WERI-Rb-1 (cell line): ENCODE data around the gene STX1B.

Source experiments
- DNase-seq: peaks from one replicate; pipeline ENCODE4 v3.0.0-alpha.2; 2020
- H3K27ac ChIP-seq: fragments of 250-450 bp; sonication (Bioruptor Pico); 2 replicates; pipeline ENCODE4 v1.5.1; 2020; ENCODE audit warnings: mild to moderate bottlenecking, moderate library complexity
- H3K27me3 ChIP-seq: fragments of 250-450 bp; sonication (Bioruptor Pico); 2 replicates; pipeline ENCODE4 v1.5.1; 2021; ENCODE audit warnings: mild to moderate bottlenecking, low read depth, moderate library complexity; ENCODE audit not compliant: insufficient read depth, severe bottlenecking
- H3K36me3 ChIP-seq: fragments of 250-450 bp; sonication (Bioruptor Pico); 2 replicates; pipeline ENCODE4 v1.5.1; 2020; ENCODE audit warnings: mild to moderate bottlenecking, moderate library complexity
- H3K4me3 ChIP-seq: 2 replicates; pipeline ENCODE4 v1.5.1; 2011; ENCODE audit warnings: low read depth, mild to moderate bottlenecking, control low read depth, low read length
- H3K9me3 ChIP-seq: fragments of 250-450 bp; sonication (Bioruptor Pico); 2 replicates; pipeline ENCODE4 v1.5.1; 2021; ENCODE audit warnings: mild to moderate bottlenecking, moderate library complexity; ENCODE audit not compliant: severe bottlenecking
- TF ChIP-seq, protein P1 (sequence below): IDR thresholded peaks from 2 replicates; pipeline ENCODE4 v1.5.1; 2011; ENCODE audit warnings: low read depth, mild to moderate bottlenecking, control low read depth, inconsistent platforms, low read length

STX1B gene

DNA sequence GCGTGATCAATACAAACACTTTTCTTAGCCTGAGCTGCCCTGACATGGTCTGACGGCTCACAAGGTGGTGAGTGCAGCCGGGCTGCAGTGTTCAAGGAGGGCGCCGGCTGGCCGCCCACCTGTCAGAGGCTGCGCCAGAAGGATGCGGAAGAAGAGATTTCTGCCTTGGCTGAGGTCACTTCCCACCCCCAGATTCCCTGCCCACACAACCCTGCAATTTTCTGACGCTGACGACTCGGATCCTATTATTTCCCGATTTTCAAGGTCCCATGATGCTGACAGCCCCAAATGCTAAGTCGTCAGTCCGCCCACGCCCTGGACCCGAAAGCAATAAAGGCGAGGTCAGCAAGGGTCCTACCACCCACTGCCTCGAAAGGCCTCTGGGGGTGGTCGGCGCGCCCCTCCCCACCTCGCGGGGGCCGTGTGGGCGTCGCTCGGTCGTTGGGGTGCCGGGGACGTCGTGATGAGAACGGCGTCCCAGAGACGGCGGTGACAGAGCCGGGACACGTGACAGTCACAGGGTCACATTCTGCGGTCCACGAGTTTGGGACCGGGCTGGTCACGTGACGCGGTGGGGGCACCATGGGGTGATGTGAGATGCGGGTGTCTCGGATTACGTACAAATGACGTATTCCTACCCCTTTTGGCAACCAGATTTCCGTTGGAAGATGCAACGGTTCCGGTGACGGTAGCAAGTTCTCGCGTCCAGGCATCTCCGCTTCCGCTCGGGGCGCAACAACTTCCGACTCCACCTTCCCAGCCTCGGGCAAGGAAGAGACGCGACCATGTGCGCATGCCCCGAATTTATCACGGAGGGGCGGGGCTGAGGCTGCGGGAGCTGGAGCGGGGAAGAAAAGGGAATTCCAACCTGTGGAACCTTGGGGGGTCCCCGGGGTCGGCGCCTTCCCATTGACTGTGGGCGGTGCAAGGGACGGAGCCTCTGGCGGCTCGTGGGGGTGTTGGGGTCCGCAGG, 22.6 kb upstream of the STX1B start, which contains the start of gene STX4:
Gene STX4 (plus strand): TSS at position 823 of the 973 bp plus-strand sequence. CDS start 248 bp downstream, outside the sequence.
- Histone ChIP-seq H3K36me3 (no peaks in the 10 kb centered on the region), H3K27me3 (no peaks in the 10 kb centered on the region), H3K4me3 (peak within 1 kb of the TSS; percentile 81), H3K27ac (peak within 1 kb of the TSS; percentile 71), H3K9me3 (no peaks in the 10 kb centered on the region)
- TF ChIP-seq, protein P1, sequence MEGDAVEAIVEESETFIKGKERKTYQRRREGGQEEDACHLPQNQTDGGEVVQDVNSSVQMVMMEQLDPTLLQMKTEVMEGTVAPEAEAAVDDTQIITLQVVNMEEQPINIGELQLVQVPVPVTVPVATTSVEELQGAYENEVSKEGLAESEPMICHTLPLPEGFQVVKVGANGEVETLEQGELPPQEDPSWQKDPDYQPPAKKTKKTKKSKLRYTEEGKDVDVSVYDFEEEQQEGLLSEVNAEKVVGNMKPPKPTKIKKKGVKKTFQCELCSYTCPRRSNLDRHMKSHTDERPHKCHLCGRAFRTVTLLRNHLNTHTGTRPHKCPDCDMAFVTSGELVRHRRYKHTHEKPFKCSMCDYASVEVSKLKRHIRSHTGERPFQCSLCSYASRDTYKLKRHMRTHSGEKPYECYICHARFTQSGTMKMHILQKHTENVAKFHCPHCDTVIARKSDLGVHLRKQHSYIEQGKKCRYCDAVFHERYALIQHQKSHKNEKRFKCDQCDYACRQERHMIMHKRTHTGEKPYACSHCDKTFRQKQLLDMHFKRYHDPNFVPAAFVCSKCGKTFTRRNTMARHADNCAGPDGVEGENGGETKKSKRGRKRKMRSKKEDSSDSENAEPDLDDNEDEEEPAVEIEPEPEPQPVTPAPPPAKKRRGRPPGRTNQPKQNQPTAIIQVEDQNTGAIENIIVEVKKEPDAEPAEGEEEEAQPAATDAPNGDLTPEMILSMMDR: no peak
- DNase-seq: peak; percentile 96

DNA sequence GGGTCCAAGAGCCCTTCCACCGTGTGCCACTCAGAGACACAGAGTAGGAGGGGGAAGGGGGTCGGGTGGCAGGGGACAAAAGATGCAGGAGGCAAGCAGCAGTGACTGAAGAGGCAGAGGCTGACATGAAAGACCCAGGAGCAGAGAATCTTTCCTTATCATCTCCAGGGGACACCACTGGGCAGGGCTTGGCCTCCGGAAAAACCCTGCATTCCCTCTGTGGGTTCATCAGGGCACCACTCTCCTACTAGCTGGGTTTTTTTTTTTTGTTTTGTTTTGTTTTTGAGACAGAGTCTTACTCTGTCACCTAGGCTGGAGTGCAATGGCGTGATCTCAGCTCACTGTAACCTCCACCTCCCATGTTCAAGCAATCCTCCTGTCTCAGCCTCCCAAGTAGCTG, 20.8 kb upstream of the STX1B start:
- H3K27me3 ChIP-seq: no peaks in the 10 kb centered on the region
- TF ChIP-seq, protein P1: no peak
- H3K9me3 ChIP-seq: no peaks in the 10 kb centered on the region
- H3K27ac ChIP-seq: no peak overlapping the region
- no peak for DNase-seq
- H3K4me3 ChIP-seq: no peak overlapping the region
- no peaks in the 10 kb centered on the region for H3K36me3 ChIP-seq

DNA sequence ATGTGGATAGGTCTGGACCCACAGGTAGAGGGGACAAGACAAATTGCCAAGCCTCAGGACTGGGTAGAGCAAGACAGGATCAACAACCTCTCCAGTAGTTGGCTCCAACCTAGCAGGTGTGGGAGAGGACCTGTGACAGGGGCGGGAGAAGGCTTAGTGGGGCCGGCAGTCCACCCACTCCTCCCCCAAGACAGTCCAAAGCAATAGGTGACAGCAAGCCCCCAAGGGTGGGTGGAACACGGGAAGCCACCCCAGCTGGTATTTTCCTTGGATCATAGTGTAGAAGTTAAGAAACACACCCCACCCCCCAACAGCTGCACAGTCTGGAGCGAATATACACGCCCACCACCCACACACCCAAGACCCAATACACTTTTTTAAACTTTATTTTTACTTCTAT, 18.8 kb upstream of the STX1B start:
- TF ChIP-seq, protein P1: no peak

DNA sequence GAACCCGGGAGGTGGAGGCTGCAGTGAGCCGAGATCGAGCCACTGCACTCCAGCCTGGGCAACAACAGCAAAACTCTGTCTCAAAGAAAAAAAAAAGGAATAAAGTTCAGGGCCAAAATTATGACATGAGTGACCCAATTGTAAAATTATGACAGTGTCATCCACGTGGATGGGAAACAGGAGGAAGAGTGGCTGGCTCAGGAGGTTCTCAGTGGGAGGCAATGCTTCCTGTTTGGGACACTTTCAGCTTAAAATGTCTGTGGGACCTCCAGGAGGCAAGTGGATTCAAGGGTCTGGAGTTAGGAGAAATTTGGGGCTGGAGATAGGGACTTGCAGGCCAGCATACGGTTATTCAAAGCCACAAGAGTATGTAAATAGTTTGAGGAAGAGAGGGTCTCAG, 14.9 kb upstream of the STX1B start:
- no peaks in the 10 kb centered on the region for H3K36me3 ChIP-seq
- no peaks in the 10 kb centered on the region for H3K27me3 ChIP-seq
- no peaks in the 10 kb centered on the region for H3K9me3 ChIP-seq
- H3K27ac ChIP-seq: no peak overlapping the region
- TF ChIP-seq, protein P1: no peak
- no peak for DNase-seq
- no peak overlapping the region for H3K4me3 ChIP-seq

More for the DNA sequence above, 18.8 kb upstream of the STX1B start:
- DNase-seq: no peak
- Histone ChIP-seq H3K9me3 (no peaks in the 10 kb centered on the region), H3K27ac (no peak overlapping the region), H3K27me3 (no peaks in the 10 kb centered on the region), H3K4me3 (no peak overlapping the region), H3K36me3 (no peaks in the 10 kb centered on the region)

DNA sequence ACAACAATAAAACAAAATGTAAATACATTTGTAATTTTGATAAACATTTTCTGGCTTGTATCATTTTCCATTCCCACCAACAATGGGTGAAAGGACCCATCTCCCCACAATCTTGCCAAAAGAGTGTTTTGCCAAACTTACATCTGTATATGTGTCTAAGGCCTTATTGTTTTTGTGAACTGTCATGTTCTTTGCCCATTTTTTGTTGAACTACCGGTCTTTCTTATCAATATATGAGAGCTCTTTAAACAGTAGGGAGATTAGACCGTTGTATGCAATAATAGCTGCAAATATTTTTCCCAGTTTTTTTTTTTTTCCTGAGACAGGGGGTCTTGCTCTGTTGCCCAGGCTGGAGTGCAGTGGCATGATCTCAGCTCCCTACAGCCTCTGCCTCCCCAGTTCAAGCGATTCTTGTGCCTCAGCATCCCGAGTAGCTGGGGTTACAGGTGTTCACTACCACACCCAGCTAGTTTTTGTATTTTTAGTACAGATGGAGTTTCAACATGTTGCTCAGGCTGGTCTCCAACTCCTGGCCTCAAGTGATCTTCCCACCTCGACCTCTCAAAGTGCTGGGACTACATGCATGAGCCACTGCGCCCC, 13.3 kb upstream of the STX1B start:
- Histone ChIP-seq H3K27me3 (no peaks in the 10 kb centered on the region), H3K4me3 (no peak overlapping the region), H3K27ac (no peak overlapping the region), H3K9me3 (no peaks in the 10 kb centered on the region), H3K36me3 (no peaks in the 10 kb centered on the region)
- TF ChIP-seq, protein P1: no peak
- no peak for DNase-seq
